HG02885 (cell line): ENCODE data around the gene GPR55.

Experiments
- ATAC-seq: cut with Tn5 transposase; IDR thresholded peaks from one replicate; pipeline ENCODE4 v1.9.1; 2021; ENCODE audit warnings: mild to moderate bottlenecking; ENCODE audit not compliant: unreplicated experiment, poor library complexity

The GPR55 gene

DNA sequence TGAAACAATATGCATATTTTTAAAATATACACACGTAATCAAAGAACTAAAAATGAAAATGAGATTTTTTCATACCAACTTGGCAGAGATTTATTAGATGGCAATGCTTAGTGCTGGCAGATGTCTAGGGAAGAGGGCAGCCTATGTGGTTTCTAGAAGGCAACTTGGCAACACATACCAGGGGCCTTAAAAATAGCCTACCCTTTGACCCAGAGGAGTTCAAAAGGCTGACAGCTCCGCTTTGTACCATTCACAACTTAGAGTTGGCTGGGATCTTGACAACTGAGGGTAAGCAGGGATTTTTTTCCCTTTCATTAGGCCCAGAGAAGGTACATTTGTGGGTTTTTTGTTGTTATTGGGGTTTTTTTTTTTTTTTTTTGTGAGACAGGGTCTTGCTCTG lies 26.4 kb upstream of the GPR55 start:
- ATAC-seq = no peak

DNA sequence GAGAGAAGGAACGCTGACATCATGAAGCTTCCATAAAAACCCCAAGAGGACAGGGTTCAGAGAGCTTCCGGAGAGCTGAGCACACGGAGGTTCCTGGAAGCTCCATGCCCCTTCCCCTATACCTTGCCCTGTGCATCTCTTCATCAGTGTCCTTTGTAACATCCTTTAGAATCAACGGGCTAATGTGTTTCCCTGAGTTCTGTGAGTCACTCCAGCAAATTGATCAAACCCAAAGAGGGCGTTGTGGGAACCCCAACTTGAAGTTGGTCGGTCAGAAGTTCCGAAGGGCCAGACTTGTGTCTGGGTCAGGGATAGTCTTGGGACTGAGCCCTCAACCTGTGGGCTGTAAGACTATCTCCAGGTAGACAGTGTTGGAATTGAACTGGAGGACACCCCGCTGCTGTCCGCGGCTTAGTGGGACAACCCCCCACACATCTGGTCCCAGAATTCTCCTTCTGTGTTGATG lies 25.9 kb upstream of the GPR55 start:
- no peak for ATAC-seq

DNA sequence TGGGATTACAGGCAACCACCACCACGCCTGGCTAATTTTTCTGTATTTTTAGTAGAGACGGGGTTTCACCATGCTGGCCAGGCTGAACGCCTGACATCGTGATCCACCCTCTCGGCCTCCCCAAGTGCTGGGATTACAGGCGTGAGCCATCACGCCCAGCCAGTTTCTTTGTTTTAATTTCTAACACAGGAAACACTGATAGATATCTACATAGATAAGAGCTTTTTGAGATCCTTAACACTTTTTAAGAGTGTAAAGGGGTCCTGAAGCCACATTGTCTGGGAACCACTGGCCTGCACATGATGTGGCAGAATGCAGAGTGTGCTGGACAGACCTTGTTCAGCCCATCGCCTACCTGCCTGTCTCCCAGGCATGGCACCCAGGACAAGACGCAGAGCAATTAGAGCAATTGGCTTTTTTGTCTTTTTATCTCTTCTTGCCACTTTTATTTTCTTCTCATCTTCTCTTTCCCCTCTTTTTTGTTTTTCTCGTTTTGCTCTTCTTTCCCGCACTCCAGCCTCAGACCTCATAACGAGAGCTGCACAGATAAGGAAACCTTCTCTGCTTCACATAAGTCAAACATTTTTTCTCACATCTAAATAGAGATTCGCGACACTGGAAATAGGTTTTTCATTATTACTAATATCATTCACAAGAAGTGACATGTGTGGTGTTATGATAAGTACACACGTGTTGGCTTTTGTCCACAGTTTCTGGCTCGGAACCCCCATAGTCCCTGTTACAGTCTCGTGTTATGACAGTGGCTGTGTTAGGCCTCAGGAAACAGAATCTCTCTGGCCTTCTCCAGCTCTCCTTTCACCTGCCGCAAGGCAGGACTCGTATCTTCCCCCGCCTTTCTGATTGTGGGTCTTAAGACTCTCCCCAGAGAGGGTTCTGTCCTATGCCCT lies 25.2 kb upstream of the GPR55 start:
- ATAC-seq = peak; percentile 66

DNA sequence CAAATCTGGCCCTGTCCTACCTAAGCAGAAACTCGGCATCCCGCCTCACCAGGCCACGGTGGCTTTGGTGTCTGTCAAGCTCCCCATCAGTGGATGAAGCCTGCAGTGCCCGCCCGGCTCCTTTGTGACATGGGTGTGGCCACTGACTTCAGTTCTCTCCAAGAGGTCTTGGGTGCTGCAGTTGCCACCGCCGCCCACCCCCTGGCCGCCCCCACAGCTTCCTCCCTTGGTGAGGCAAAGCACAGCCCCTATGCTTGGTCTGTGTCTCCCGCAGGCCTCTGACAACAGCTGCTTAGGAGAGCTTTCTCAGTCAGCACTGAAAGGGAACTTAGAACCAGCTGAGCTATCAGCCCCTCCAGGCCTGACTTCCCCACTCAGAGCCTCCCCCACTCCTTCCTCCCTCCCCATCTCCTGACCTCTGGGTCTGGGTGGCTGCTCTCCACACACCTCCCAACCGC lies 22.9 kb upstream of the GPR55 start:
- ATAC-seq = peak; percentile 36

DNA sequence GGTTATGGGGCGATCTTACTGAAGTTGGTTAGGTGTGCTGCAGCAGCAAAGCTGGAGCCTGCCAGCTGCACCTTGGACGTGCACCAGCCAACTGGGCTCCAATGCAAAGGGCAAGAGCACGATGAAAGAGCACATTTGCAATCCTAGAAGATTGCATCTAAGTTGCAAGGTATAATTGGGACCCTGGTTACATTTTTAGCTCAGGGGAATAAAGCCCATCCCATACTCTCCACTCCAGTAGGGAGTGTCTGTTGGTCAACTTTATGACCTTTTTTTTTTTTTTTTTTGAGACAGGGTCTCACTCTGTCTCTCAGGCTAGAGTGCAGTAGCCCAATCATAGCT lies 22.2 kb upstream of the GPR55 start:
- ATAC-seq = no peak

DNA sequence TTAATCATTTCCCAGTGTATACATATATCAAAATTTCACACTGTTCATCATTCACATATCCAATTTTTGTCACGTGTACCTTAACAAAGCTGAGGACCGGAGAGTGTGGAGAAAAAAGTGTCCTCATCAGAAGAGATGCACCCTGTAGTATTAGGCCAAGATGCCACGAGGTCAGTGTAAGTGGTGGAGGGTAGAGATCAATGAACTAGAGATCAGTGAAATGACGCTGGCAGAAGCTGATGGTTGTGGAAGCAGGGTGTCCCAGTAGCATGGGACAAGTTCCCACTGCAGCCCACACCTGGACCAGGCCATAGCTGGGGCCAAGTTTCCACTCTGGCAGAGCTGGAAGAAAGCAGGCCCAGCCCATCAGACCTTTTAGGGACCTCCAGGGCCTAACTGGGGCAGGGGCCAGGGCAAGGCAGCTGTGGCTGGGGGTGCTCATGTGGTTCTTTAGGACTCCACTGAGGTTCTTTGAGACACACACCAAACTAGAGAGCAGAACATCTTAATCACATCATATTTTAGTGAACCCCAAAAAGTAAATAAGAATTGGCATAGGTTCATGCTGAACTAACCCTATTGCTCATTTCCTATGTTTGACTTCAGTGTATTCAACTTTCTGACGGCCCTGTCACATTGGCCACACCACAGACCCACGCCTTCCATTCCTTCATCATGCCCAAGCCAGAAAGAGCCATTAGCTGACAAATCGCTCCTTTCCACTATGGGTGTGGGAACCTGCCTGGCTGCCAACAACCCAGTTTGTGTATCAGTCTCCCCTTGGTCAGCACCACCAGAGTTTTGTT lies 21.6 kb upstream of the GPR55 start:
- ATAC-seq = no peak

DNA sequence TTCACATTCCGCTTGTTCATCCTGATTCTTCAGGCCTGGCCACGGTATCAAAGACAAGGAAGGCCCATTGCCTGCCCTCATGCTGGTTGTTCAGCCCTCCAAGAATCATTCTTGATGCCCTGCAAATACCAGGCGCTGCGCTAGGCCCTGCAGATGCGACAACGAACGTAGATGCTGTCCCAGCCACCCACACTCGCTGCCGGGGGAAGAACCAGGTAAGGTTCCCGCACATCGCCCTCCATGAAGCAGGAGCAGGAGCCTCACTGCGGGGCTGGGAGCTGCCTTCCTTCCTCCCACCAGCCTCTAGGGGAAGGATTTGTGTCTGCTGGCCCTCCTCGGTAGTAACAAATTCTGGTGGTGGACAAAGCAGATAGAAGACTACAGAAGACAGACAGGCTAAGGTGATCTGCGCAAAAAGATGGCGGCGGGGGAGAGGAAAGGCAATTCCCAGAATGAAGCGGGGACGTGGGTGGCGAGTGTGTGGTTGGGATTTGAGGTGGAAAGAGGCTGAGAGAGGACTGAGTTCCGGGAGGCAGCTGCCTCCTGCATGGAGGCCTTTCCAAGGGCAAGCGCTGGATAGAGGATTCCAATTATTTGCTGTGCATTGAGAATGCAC lies 19.8 kb upstream of the GPR55 start:
- no peak for ATAC-seq

DNA sequence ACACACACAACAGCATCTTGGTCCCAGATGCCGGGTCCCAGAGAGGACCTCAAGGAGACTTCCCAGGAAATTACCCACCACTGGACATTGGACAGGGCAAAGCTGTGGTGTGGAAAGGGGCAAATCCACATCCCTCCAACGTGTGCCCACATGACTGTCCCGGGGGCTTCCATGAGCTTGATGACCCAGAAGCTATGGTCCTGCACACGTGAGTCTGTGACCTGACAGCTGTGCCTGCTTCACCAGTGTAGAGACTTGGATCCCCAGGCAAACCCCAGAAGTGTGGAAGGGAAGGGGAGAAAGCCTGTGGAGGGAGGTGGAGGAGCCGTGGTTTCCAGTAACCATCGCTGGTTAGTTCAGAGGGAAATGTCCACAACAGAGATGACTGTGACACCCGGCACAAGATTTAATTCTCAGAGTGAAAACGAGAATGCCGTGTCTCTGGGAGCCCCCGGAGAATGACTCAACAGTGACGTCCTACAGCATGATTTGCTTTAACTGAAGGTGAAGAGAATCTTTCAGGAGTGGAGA lies 19.1 kb upstream of the GPR55 start:
- ATAC-seq = peak; percentile 50

DNA sequence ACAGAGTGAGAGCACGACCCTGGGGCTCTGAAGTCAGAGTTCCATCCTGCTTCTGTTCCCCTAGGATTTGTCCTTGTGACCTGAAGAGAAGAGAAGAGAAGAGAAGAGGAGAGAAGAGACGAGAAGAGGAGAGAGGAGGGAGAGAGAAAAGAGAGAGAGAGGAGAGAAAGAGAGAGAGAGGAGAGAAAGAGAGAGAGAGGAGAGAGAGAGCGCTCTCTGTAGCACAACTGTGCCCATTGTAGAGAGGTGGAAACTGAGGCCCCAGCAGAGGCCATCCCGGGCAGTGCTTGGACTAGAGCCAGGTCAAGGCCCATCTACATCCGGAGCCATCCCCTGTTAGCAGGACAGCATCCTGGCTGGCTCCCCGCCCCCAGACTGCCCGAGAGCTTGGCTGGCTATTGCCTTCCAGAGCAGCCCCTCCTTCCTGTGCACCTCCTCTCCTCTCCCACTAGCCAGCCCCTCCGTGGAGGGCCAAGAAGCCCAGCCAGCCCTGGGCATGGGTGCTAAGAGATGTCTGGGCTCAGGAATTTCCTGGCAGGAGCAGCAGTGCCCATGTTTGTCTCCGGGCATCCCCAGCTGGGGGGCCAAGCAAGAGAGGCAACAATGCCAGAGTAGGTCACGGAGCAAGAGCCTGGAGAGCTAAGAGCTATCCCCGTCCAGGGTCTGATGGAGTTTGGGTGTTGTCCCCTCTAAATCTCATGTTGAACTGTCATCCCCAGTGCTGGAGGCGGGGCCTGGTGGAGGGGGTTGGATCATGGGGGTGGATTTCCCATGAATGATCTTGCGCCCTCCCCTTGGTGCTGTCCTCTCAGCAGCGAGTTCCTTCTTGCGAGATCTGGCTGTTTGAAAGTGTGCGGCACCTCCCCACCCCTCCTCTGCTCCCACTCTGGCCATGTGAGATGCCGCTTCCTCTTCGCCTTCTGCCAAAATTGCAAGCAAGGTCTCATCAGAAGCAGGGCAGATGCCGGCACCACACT lies 18.2 kb upstream of the GPR55 start:
- ATAC-seq = peak; percentile 66

DNA sequence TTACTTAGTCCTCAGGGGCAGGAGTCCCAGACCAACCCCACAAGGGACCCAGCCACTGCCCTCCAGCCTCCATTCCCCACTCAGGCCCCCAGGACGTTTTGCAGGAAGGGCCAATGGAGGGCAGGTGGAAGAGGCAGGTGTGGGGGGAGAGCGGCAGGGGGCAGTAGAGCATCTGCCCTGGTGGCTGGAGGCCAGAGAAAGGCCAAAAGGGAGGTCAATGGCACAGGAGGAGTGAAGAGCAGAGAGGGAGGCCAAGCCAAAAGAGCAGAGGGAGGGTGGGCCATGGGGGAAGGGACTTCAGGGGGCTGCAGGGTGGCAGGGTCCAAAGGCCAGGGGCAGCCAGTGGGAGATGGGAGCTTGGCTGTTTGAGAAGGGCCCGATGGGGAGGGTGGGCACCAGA lies 17.3 kb upstream of the GPR55 start:
- no peak for ATAC-seq

DNA sequence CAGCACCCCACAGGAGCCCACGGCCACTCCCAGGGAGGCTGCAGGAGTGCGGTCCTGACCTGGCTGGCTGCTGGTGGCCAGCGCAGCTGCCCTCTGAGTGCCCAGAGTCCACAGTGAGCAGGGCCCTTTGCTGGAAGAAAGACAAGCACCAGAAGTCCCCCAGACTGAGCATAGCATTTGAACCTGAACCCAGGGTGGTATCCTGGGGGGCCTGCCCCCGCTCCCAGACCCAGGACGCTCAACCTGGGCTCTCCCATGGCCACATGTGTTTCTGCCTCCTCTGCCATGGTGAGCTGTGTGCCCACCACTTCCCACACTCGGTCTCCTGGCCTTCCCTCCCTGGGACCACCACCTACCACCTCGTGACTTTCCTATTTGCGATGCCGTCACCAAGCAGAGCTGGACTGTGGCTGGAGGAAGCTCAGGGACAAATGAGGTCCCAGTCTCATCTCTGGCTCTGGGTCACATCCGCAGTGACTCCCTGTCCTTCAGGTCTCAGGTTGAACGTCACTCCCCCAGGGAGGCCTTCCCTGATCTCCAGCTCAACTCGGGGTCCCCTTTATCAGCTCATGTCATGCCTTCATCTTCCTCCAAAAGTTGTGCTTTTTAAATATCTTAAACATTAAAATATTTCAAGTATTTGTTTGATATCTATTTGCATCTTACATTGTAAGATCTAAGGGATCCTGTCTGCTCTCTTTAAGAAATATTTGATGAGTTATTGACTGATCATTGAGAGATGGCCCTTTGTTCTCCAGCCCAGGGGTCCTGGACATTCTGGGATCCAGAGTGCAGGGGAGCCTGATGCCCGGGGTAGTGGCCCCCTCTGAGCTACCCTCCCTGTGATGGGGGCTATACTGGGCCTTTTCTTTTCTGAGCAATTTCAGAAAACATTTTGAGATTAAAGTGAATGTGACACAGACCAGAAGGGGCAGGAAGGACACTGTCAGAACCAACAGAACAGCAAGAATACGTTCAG lies 16.4 kb upstream of the GPR55 start:
- no peak for ATAC-seq

DNA sequence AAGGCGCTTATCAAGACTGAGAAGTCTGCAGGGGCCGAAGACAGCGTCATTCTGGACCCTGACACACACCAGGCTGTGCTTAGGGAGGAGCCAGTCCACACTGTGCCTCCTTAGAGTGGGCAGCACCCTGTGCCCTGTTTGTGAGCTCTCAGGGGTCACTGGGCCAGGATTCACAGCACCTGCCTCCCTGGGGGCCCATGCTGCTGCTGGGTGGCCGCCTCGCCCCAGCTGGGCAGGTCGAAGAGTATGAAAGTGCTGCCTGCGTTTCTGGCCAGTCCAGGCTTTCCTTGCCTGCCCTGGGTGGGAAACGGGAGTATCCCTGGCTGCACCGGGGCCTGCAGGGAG lies 15.4 kb upstream of the GPR55 start:
- no peak for ATAC-seq

DNA sequence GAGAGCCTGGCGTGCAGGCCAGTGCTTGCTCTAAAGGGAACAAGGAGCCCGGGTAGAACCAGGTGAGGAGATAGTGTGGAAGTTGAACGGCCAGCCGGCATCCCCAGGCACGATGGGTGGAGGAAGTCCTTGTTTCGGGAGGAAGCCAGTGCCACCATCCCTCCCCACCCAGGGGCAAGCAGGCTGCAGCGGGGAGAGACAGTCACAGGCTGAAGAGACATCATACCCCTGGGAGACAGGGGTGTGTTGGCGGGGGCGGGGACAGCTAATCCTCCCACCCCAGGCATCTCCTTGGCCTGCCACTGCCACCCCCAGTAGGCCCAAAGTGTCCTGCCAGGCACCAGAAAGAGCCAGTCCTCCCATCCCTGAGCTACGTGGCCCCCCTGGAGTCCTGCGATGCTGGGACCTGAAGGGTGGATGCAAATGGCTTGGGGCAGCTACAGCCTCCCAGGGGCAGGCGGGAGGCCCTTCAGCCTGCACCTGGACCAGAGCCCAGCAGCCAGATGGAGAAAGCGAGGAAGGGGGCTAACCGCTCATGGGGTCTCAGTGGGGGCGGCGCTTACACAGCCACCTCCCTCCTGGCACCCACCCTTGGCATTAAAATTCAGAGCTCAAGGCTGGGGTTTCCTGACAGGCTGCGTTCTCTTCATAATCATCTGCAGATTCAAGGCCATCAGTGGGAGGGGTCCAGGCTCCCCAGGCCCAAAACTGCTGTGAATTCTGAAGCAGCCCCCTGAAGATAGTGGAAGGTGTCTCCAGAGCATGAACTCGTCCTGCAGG lies 14.8 kb upstream of the GPR55 start:
- no peak for ATAC-seq

DNA sequence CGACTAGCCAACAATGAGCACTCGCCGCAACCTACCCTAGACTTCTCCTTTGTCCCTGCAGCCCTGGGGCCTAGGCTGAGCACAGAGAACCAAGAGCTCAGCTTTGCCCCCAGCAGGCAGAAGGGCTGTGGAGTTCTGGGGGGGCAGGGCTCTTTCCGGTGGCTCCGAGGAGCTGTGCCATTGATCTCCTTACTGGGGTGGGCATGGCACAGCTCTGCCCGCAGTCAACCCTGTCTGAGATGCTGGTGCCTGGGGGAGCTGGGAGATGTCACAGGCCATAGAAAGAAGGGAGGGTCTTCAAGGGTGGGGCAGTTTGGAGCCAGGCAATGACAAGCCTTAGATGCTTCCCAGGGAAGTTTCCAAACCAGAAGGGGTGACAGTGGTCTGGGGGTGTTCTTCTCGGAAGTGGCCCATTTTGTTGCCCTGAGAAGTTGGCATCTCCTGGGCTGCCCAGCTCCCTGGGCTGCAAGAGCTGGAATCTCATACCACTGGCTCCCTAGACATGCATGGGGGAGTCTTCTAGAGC lies 14.1 kb upstream of the GPR55 start:
- ATAC-seq = no peak

DNA sequence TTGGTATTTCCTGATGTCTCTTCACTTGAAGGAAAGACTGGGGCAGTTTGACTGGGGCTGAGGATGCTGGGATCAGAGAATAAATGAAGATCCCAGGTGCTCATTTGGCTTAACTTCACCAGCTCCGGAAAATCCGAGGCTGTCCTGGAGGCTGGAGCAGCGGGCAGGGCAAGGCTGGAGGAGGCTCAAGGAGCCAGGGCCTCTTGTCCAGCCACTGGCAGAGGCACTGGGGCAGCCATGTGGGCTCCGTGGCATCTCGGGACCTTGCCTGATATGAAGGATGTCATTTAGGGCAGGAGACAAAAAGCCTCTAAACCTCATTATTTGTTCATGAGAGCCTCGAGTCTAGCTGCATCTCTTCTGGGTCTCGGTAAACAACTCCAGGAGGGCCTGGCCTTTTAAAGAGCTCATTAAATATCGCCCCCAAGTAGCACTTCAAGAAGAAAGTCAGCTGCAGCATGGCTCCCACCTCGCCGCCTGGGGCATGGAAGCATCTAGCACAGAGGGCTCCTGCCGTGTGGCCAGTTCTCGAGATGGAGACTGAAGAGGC lies 13.5 kb upstream of the GPR55 start:
- no peak for ATAC-seq

DNA sequence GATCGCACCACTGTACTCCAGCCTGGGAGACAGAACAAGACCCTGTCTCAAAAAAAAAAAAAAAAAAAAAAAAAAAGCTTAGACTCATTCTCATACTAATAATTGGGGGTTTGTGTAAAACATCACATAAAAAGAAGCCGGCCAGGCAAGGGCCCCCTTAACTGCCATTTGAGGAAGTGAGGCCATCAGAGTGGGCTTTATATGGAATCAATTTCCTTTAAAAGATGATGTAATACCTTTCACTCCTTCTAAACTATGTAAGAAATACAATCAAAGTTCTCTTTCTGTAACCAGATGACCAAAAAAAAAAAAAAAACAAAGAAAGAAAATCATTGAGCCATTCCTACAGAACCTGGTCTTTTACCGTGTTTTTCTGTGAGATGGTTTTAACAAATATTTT lies 13.1 kb upstream of the GPR55 start:
- ATAC-seq = no peak

DNA sequence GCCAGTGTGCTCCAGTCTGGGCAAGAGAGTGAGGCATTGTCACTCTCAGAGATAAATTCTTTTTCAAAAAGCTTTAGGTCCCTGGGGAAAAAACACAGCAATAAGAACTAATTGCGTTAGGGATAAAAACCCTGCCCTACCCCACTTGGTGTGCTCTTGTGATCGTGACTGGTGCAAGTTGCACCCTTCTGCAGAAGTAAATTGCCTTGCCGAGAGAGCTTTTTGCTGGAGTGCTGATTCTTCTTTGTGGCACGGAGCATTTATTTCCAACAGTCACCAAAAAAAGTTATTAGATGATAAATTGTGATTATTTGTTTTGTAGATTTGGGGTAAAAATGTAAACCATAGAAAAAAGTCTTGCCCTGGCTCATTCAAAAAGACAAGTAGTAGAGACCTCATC lies 12.3 kb upstream of the GPR55 start:
- no peak for ATAC-seq
